Measurements from ENCODE around the gene CGNL1. TPM values are rescaled to one million over a fixed set of nuclear protein-coding genes. Genes with fewer than 3 reads are reported as not detected.
A peak's percentile ranks its signal among the peaks of the same experiment; 100 is the strongest.

Gene CGNL1
- total RNA-seq, 1 donor from 2014 or later, result 31.9 TPM

DNA sequence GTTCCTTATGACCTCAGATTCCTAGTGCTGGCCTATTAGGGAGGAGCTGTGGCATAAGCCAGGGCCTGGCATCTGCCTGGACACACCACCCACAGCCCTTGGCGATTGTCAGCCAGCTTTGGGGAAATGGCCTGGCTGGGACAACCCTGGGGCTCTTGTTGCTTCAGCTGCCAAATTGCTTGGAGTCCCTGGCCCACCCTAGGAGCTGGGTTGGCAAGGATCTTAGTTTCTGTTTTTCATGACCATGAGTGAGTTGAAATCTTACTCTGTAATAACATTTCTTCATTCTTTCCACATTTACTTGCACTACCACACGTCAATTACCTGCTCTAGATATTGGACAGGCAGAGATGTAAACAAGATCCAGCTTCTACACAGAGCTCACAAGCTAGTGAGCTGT lies 213.4 kb downstream of the CGNL1 start:
- Histone ChIP-seq H3K4me1 (peaks cover 64% of the 10 kb centered on the region), H3K9me3 (replicated peaks) (no peaks in the 10 kb centered on the region), H3K27me3 (ENCODE audit: low read depth) (no peaks in the 10 kb centered on the region), H3K4me3 (no peak overlapping the region), H3K27ac (replicated peaks) (peak overlapping the region; percentile 63), H3K36me3 (peaks cover 4% of the 10 kb centered on the region)
- no peak for DNase-seq
- intact Hi-C loops (cut with micrococcal nuclease), result no loop called here
- TF ChIP-seq, protein P1, sequence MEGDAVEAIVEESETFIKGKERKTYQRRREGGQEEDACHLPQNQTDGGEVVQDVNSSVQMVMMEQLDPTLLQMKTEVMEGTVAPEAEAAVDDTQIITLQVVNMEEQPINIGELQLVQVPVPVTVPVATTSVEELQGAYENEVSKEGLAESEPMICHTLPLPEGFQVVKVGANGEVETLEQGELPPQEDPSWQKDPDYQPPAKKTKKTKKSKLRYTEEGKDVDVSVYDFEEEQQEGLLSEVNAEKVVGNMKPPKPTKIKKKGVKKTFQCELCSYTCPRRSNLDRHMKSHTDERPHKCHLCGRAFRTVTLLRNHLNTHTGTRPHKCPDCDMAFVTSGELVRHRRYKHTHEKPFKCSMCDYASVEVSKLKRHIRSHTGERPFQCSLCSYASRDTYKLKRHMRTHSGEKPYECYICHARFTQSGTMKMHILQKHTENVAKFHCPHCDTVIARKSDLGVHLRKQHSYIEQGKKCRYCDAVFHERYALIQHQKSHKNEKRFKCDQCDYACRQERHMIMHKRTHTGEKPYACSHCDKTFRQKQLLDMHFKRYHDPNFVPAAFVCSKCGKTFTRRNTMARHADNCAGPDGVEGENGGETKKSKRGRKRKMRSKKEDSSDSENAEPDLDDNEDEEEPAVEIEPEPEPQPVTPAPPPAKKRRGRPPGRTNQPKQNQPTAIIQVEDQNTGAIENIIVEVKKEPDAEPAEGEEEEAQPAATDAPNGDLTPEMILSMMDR (IDR thresholded peaks at IDR 0.05; ENCODE audit: borderline replicate concordance), result no peak

DNA sequence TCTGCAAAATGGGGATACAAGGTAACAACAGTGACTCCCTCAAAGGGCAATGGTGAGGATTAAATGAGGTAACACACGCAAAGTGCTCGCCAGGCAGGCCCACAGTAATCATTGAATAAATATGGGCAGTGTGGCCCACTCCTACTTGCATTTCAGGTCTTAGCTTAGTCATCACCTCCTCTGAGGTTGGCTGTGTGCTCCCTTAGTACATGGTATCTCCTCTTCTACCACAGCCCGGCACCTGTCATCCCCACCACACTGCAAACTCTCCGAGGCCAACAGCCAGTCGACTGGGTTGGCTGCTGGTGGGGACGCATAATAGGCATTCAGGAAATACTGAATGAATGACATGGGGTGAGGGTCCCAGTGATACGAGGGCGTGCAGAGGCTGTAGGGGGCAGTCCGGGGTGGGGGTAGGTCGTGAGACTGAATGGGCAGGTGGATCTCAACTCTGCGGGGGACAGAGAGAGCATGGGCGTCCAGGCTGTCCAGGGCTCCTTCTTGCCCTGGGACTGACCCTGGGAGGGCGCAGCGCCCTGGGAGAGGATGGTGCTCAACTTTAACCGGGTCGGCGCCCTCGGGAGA lies 215.0 kb downstream of the CGNL1 start:
- TF ChIP-seq, protein P1 (IDR thresholded peaks at IDR 0.05; ENCODE audit: borderline replicate concordance), result no peak
- H3K9me3 ChIP-seq (replicated peaks), result no peaks in the 10 kb centered on the region
- peak overlapping the region; percentile 88 for H3K4me3 ChIP-seq
- intact Hi-C loops (cut with micrococcal nuclease), result no loop called here
- peak overlapping the region; percentile 95 for H3K27ac ChIP-seq (replicated peaks)
- no peak for DNase-seq
- H3K36me3 ChIP-seq, result peaks cover 4% of the 10 kb centered on the region
- H3K4me1 ChIP-seq, result peaks cover 67% of the 10 kb centered on the region
- H3K27me3 ChIP-seq (ENCODE audit: low read depth), result no peaks in the 10 kb centered on the region

DNA sequence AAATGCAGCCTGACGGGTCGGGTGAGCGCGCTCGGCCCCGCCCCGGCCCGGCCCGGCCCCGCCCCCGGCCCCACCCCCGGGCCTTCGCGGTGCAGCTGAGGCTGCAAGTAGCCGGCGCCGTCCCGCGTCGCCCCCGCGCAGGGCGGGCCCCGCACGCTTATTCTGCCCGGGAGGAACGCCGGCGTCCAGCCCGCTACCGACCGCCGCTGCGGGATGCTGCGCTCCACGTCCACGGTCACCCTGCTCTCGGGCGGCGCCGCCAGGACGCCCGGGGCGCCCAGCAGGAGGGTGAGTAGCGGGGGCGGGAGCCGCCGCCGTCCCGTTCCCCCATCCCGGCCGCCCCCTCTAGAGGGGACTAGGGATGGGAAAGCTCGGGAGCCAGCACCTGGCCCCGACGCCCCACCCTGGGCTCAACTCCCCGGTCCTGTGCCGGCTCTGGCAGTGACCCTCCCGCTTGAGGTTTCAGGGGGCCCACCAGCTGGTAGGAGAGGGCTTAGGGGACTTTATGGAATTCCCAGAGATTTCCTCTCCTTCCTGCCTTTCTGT lies 215.6 kb downstream of the CGNL1 start, which contains the start of gene MYZAP:
Gene MYZAP (plus strand): TSS at position 83 of the 546 bp plus-strand sequence. CDS start 131 bp downstream, at position 214.
- H3K36me3 ChIP-seq, result peaks cover 4% of the 10 kb centered on the region
- H3K9me3 ChIP-seq (replicated peaks), result no peaks in the 10 kb centered on the region
- TF ChIP-seq, protein P1 (IDR thresholded peaks at IDR 0.05; ENCODE audit: borderline replicate concordance), result peak; percentile 12
- H3K4me3 ChIP-seq, result peak within 1 kb of the TSS; percentile 88
- H3K27ac ChIP-seq (replicated peaks), result peak within 1 kb of the TSS; percentile 95
- peak; percentile 76 for DNase-seq
- H3K4me1 ChIP-seq, result peaks cover 68% of the 10 kb centered on the region
- intact Hi-C loops (cut with micrococcal nuclease), result no loop called here
- no peaks in the 10 kb centered on the region for H3K27me3 ChIP-seq (ENCODE audit: low read depth)

DNA sequence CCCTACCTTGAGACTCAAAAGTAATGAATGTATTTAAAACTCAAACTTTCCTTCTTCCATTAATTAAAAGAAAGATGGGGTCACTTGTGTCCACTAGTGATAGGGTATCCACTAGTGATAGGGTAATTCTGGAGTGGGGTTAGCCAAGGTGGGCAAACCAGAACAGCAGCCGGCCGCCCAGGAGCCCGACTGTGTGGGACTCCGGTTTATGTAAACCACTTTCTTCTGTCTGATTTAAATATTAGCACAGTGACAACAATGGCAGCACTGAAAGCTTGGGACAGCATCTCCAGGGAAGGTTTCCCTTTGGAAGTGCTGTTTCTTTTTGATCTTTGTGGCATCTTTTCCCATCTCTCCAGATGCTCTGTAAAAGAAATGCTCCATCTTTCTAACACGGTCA lies 216.1 kb downstream of the CGNL1 start:
- Histone ChIP-seq H3K27me3 (ENCODE audit: low read depth) (no peaks in the 10 kb centered on the region), H3K36me3 (peaks cover 4% of the 10 kb centered on the region), H3K9me3 (replicated peaks) (no peaks in the 10 kb centered on the region), H3K4me1 (peaks cover 68% of the 10 kb centered on the region), H3K27ac (replicated peaks) (peak overlapping the region; percentile 95), H3K4me3 (peak overlapping the region; percentile 88)
- no peak for DNase-seq
- intact Hi-C loops (cut with micrococcal nuclease), result no loop called here
- TF ChIP-seq, protein P1 (IDR thresholded peaks at IDR 0.05; ENCODE audit: borderline replicate concordance), result no peak

DNA sequence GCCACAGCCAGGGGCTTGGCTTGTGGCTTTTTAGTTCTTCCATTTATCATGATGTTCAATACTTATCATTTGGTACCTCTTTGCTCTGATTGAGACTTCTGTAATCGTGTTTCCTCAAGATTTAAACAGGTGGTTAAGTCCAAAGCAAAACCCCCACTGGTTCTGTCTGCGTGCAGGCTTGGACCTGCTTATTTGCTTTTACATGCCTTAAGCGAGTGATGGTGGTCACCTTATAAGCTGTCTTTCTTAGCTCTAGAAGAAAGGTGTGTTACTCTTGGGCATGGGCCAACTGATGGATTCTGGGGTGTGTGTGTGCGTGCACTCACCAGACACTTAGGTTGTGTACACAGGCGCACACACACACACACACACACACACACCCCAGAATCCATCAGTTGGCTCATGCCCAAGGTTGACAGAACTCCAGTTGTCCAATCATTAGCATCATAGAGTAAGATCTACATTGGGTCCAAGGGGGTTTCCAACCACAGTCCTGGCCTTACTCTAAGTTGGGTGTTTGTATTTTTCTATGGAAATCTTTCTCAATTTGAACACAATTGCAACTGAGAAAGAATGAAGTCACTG lies 216.6 kb downstream of the CGNL1 start:
- Histone ChIP-seq H3K4me1 (peaks cover 68% of the 10 kb centered on the region), H3K36me3 (peaks cover 4% of the 10 kb centered on the region), H3K9me3 (replicated peaks) (no peaks in the 10 kb centered on the region), H3K4me3 (peak overlapping the region; percentile 88), H3K27me3 (ENCODE audit: low read depth) (no peaks in the 10 kb centered on the region), H3K27ac (replicated peaks) (peak overlapping the region; percentile 95)
- TF ChIP-seq, protein P1 (IDR thresholded peaks at IDR 0.05; ENCODE audit: borderline replicate concordance), result no peak
- intact Hi-C loops (cut with micrococcal nuclease), result no loop called here
- DNase-seq, result no peak
